Measurements from ENCODE around the gene FBXW9. TPM values are rescaled to one million over a fixed set of nuclear protein-coding genes. Genes with fewer than 3 reads are reported as not detected.
A peak's percentile ranks its signal among the peaks of the same experiment; 100 is the strongest.

The FBXW9 gene
- total and polyA plus RNA-seq, 2 of the 13 experiments (the other 11 are each of a cell fraction or from before 2014, with no cell fraction given) = 5.7 to 6.1 TPM

- TF ChIP-seq ZNF564 (CRISPR knock-in tag; IDR thresholded peaks at IDR 0.05) (no peak), ZNF704 (CRISPR knock-in tag; IDR thresholded peaks at IDR 0.05; ENCODE audit: borderline replicate concordance) (0 out of 2 replicates have a peak, but pooled peaks have one; percentile 50), PBX3 (CRISPR knock-in tag; IDR thresholded peaks at IDR 0.05; ENCODE audit: borderline replicate concordance) (no peak), HDAC2 (CRISPR knock-in tag; IDR thresholded peaks at IDR 0.05) (peak; percentile 83), ZNF547 (CRISPR knock-in tag; IDR thresholded peaks at IDR 0.05) (peak; percentile 40; the same call in 1 of the 2 replicates), ZNF552 (CRISPR knock-in tag; IDR thresholded peaks at IDR 0.05; ENCODE audit: borderline replicate concordance) (no peak), BRCA1 (CRISPR knock-in tag; IDR thresholded peaks at IDR 0.05) (no peak), KDM5B (CRISPR knock-in tag; IDR thresholded peaks at IDR 0.05; ENCODE audit: borderline replicate concordance) (peak; percentile 42; the same call in 1 of the 2 replicates), SAFB2 (CRISPR knock-in tag; IDR thresholded peaks at IDR 0.05; ENCODE audit: borderline replicate concordance, low read depth) (no peak), ZNF609 (CRISPR knock-in tag; IDR thresholded peaks at IDR 0.05; ENCODE audit: borderline replicate concordance) (no peak), ZNF264 (CRISPR knock-in tag; IDR thresholded peaks at IDR 0.05) (0 out of 2 replicates have a peak, but pooled peaks have one; percentile 60), ZNF891 (CRISPR knock-in tag; IDR thresholded peaks at IDR 0.05) (no peak), ZNF777 (CRISPR knock-in tag; IDR thresholded peaks at IDR 0.05) (peak; percentile 43; the same call in 1 of the 2 replicates), HIC2 (CRISPR knock-in tag; IDR thresholded peaks at IDR 0.05; ENCODE audit: low read depth) (no peak), RNF2 (conservative IDR thresholded peaks at IDR 0.05; ENCODE audit: low read depth) (0 out of 2 replicates have a peak, but pooled peaks have one; percentile 15), THAP9 (CRISPR knock-in tag; IDR thresholded peaks at IDR 0.05; ENCODE audit: borderline replicate concordance) (peak; percentile 43; the same call in 1 of the 2 replicates)
These were observed 40.8 kb upstream of the FBXW9 start, which contains the start of gene GET3 (continued) for GRCh38 chr19:12736995-12737834.
